HEK293 (cell line): ENCODE results near the gene FUCA2.

Source experiments
- CTCF ChIA-PET: fragments of 350-600 bp; formaldehyde crosslinking; extraction: SDS; loops from one replicate; lab custom pipeline; 2021; ENCODE audit warnings: antibody characterized with exemption; lab: Yijun Ruan, JAX
- POLR2A ChIA-PET: fragments of 300-600 bp; formaldehyde crosslinking; extraction: SDS; loops from one replicate; lab custom pipeline; 2020; ENCODE audit warnings: antibody characterized with exemption, inconsistent platforms; lab: Yijun Ruan, JAX
- H3K27ac ChIP-seq: fragments of 200-500 bp; sonication (Bioruptor generic); 2 replicates; pipeline ENCODE4 v1.5.1; 2014; ENCODE audit warnings: low read depth, low read length, control low read depth, inconsistent platforms; ENCODE audit errors: extremely low read depth
- H3K36me3 ChIP-seq, 2 experiments: fragments of 200-500 bp in 1 of 2; sonication (Bioruptor generic) in 1 of 2; 1 replicate in 1 of 2; 2 replicates in 1 of 2; pipeline ENCODE4 v1.5.1; 2014 to 2017; ENCODE audit warnings: inconsistent platforms in 2 of 2, low read length in 2 of 2; ENCODE audit not compliant: control insufficient read depth in 2 of 2, insufficient read depth in 1 of 2
- H3K4me1 ChIP-seq: fragments of 200-500 bp; sonication (Bioruptor generic); 2 replicates; pipeline ENCODE4 v1.5.1; 2014; ENCODE audit warnings: mild to moderate bottlenecking, low read length, inconsistent platforms; ENCODE audit not compliant: control insufficient read depth, insufficient read depth
- H3K4me3 ChIP-seq: 2 replicates; pipeline ENCODE4 v1.5.1; 2011; ENCODE audit warnings: low read depth, mild to moderate bottlenecking, control low read depth, low read length, moderate library complexity
- H3K9me3 ChIP-seq: fragments of 200-500 bp; sonication (Bioruptor generic); 2 replicates; pipeline ENCODE4 v1.5.1; 2014; ENCODE audit warnings: low read depth, low read length, inconsistent platforms; ENCODE audit not compliant: control insufficient read depth, insufficient read depth
- BCL11B ChIP-seq: fragments of 450-650 bp; formaldehyde crosslinking; IDR thresholded peaks from 2 replicates; pipeline ENCODE4 v1.5.1; 2016; ENCODE audit warnings: low read depth, missing biosample characterization, missing genetic modification characterization
- HOXD13 ChIP-seq: sonication (generic); formaldehyde crosslinking; IDR thresholded peaks from 2 replicates; pipeline ENCODE4 v1.8.0; 2022; ENCODE audit warnings: missing genetic modification reagents, borderline replicate concordance
- MZF1 ChIP-seq: fragments of 450-650 bp; formaldehyde crosslinking; IDR thresholded peaks from 2 replicates; pipeline ENCODE4 v1.5.1; 2017; ENCODE audit warnings: missing biosample characterization, missing genetic modification characterization, borderline replicate concordance
- ZNF140 ChIP-seq: fragments of 450-650 bp; formaldehyde crosslinking; IDR thresholded peaks from 2 replicates; pipeline ENCODE4 v1.5.1; 2016; ENCODE audit warnings: missing biosample characterization, missing genetic modification characterization
- ZNF146 ChIP-seq: fragments of 450-650 bp; formaldehyde crosslinking; IDR thresholded peaks from 2 replicates; pipeline ENCODE4 v1.5.1; 2016; ENCODE audit warnings: missing biosample characterization, missing genetic modification characterization
- ZNF169 ChIP-seq: fragments of 450-650 bp; formaldehyde crosslinking; IDR thresholded peaks from 2 replicates; pipeline ENCODE4 v1.5.1; 2016; ENCODE audit warnings: missing biosample characterization, missing genetic modification characterization
- ZNF202 ChIP-seq: fragments of 450-650 bp; formaldehyde crosslinking; IDR thresholded peaks from 2 replicates; pipeline ENCODE4 v1.5.1; 2016; ENCODE audit warnings: missing biosample characterization, missing genetic modification characterization, borderline replicate concordance
- ZNF223 ChIP-seq: fragments of 450-650 bp; formaldehyde crosslinking; IDR thresholded peaks from 2 replicates; pipeline ENCODE4 v1.5.1; 2016; ENCODE audit warnings: missing biosample characterization, missing genetic modification characterization
- ZNF324 ChIP-seq: fragments of 450-650 bp; formaldehyde crosslinking; IDR thresholded peaks from 2 replicates; pipeline ENCODE4 v1.5.1; 2016; ENCODE audit warnings: missing biosample characterization, missing genetic modification characterization
- ZNF394 ChIP-seq: fragments of 450-650 bp; formaldehyde crosslinking; IDR thresholded peaks from 2 replicates; pipeline ENCODE4 v1.5.1; 2016; ENCODE audit warnings: missing biosample characterization, missing genetic modification characterization, mild to moderate bottlenecking, moderate library complexity, borderline replicate concordance
- ZNF433 ChIP-seq: fragments of 450-650 bp; formaldehyde crosslinking; IDR thresholded peaks from 2 replicates; pipeline ENCODE4 v1.5.1; 2016; ENCODE audit warnings: missing biosample characterization, missing genetic modification characterization, low read depth
- ZNF555 ChIP-seq: fragments of 450-650 bp; formaldehyde crosslinking; conservative IDR thresholded peaks from 2 replicates; pipeline ENCODE4 v1.5.1; 2017; ENCODE audit warnings: missing biosample characterization, mild to moderate bottlenecking, missing genetic modification characterization, inconsistent platforms
- ZNF658 ChIP-seq: fragments of 450-650 bp; formaldehyde crosslinking; IDR thresholded peaks from 2 replicates; pipeline ENCODE4; 2016; ENCODE audit warnings: missing biosample characterization, missing genetic modification characterization
- ZNF701 ChIP-seq: fragments of 450-650 bp; formaldehyde crosslinking; IDR thresholded peaks from 2 replicates; pipeline ENCODE4 v1.5.1; 2016; ENCODE audit warnings: missing biosample characterization, missing genetic modification characterization
- TF ChIP-seq, protein P1 (sequence below): fragments of 450-650 bp; formaldehyde crosslinking; conservative IDR thresholded peaks from 2 replicates; pipeline ENCODE4 v1.5.1; 2016; ENCODE audit warnings: low read depth, missing biosample characterization, missing genetic modification characterization
- TF ChIP-seq, protein P2 (sequence below): fragments of 450-650 bp; formaldehyde crosslinking; IDR thresholded peaks from 2 replicates; pipeline ENCODE4 v1.5.1; 2016; ENCODE audit warnings: missing biosample characterization, missing genetic modification characterization, low read depth
- TF ChIP-seq, protein P3 (sequence below): fragments of 450-650 bp; formaldehyde crosslinking; IDR thresholded peaks from 2 replicates; pipeline ENCODE4 v1.5.1; 2016; ENCODE audit warnings: missing biosample characterization, missing genetic modification characterization
- TF ChIP-seq, protein P4 (sequence below): fragments of 450-650 bp; formaldehyde crosslinking; IDR thresholded peaks from 2 replicates; pipeline ENCODE4 v1.5.1; 2016; ENCODE audit warnings: missing biosample characterization, missing genetic modification characterization
- TF ChIP-seq, protein P5 (sequence below): fragments of 450-650 bp; formaldehyde crosslinking; IDR thresholded peaks from 2 replicates; pipeline ENCODE4 v1.5.1; 2017; ENCODE audit warnings: missing biosample characterization, missing genetic modification characterization
- TF ChIP-seq, protein P6 (sequence below): fragments of 450-650 bp; formaldehyde crosslinking; IDR thresholded peaks from 2 replicates; pipeline ENCODE4 v1.5.1; 2016; ENCODE audit warnings: missing biosample characterization, missing genetic modification characterization

Gene FUCA2

DNA sequence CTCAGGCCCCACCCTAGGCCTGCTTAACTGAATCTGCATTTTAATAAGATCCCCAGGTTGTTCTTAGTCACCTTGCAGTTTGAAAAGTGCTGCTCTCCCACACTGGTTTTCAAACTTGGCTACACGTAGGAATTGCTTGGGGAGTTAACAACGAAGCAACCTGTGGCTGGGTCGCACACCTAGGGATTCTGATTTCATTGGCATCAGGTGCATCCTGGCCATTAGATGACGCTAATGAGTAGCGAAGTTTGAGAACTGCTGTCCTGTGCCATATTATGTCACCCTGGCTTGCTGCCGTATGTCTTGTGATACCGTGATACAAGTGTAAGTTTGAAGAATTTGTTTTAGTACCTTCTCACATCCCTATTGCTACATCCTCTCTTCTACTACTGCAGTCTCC lies 28.2 kb upstream of the FUCA2 start (continued):
- TF ChIP-seq, protein P1, sequence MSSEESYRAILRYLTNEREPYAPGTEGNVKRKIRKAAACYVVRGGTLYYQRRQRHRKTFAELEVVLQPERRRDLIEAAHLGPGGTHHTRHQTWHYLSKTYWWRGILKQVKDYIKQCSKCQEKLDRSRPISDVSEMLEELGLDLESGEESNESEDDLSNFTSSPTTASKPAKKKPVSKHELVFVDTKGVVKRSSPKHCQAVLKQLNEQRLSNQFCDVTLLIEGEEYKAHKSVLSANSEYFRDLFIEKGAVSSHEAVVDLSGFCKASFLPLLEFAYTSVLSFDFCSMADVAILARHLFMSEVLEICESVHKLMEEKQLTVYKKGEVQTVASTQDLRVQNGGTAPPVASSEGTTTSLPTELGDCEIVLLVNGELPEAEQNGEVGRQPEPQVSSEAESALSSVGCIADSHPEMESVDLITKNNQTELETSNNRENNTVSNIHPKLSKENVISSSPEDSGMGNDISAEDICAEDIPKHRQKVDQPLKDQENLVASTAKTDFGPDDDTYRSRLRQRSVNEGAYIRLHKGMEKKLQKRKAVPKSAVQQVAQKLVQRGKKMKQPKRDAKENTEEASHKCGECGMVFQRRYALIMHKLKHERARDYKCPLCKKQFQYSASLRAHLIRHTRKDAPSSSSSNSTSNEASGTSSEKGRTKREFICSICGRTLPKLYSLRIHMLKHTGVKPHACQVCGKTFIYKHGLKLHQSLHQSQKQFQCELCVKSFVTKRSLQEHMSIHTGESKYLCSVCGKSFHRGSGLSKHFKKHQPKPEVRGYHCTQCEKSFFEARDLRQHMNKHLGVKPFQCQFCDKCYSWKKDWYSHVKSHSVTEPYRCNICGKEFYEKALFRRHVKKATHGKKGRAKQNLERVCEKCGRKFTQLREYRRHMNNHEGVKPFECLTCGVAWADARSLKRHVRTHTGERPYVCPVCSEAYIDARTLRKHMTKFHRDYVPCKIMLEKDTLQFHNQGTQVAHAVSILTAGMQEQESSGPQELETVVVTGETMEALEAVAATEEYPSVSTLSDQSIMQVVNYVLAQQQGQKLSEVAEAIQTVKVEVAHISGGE (tag by site-specific recombination), result no peak
- TF ChIP-seq, protein P2, sequence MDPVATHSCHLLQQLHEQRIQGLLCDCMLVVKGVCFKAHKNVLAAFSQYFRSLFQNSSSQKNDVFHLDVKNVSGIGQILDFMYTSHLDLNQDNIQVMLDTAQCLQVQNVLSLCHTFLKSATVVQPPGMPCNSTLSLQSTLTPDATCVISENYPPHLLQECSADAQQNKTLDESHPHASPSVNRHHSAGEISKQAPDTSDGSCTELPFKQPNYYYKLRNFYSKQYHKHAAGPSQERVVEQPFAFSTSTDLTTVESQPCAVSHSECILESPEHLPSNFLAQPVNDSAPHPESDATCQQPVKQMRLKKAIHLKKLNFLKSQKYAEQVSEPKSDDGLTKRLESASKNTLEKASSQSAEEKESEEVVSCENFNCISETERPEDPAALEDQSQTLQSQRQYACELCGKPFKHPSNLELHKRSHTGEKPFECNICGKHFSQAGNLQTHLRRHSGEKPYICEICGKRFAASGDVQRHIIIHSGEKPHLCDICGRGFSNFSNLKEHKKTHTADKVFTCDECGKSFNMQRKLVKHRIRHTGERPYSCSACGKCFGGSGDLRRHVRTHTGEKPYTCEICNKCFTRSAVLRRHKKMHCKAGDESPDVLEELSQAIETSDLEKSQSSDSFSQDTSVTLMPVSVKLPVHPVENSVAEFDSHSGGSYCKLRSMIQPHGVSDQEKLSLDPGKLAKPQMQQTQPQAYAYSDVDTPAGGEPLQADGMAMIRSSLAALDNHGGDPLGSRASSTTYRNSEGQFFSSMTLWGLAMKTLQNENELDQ (tag by site-specific recombination), result no peak

DNA sequence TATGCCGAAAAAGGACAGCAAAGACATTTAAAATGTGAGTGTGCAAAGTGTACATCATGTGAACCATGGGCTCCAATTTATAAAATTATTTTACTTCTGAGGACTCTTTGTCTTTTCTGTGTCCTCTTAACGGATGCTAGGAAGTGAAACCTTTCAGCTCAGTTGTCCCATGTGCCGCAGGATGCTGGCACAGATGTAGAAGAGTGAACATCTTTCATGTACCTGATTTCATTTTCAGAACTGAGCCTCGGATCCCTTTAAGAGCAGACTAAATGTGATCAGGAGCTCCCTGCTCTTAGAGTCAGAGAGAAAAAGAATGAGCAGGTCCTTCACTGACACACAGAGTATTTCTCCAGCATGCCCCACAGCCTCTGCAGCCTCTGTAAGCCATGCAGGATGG lies 27.6 kb upstream of the FUCA2 start:
- no peak overlapping the region for H3K27ac ChIP-seq
- 0 out of 2 replicates have a peak, but pooled peaks cover 3% of the 10 kb centered on the region for H3K4me1 ChIP-seq
- no peak overlapping the region for H3K4me3 ChIP-seq
- H3K36me3 ChIP-seq, result no peaks in the 10 kb centered on the region
- no peaks in the 10 kb centered on the region for H3K9me3 ChIP-seq
- TF ChIP-seq ZNF394 (tag by site-specific recombination) (no peak), ZNF223 (no peak), MZF1 (tag by site-specific recombination) (no peak), ZNF658 (tag by site-specific recombination) (no peak)
- TF ChIP-seq, protein P3, sequence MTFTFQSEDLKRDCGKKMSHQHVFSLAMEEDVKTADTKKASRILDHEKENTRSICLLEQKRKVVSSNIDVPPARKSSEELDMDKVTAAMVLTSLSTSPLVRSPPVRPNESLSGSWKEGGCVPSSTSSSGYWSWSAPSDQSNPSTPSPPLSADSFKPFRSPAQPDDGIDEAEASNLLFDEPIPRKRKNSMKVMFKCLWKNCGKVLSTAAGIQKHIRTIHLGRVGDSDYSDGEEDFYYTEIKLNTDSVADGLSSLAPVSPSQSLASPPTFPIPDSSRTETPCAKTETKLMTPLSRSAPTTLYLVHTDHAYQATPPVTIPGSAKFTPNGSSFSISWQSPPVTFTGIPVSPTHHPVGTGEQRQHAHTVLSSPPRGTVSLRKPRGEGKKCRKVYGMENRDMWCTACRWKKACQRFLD (tag by site-specific recombination), result no peak
- TF ChIP-seq, protein P4, sequence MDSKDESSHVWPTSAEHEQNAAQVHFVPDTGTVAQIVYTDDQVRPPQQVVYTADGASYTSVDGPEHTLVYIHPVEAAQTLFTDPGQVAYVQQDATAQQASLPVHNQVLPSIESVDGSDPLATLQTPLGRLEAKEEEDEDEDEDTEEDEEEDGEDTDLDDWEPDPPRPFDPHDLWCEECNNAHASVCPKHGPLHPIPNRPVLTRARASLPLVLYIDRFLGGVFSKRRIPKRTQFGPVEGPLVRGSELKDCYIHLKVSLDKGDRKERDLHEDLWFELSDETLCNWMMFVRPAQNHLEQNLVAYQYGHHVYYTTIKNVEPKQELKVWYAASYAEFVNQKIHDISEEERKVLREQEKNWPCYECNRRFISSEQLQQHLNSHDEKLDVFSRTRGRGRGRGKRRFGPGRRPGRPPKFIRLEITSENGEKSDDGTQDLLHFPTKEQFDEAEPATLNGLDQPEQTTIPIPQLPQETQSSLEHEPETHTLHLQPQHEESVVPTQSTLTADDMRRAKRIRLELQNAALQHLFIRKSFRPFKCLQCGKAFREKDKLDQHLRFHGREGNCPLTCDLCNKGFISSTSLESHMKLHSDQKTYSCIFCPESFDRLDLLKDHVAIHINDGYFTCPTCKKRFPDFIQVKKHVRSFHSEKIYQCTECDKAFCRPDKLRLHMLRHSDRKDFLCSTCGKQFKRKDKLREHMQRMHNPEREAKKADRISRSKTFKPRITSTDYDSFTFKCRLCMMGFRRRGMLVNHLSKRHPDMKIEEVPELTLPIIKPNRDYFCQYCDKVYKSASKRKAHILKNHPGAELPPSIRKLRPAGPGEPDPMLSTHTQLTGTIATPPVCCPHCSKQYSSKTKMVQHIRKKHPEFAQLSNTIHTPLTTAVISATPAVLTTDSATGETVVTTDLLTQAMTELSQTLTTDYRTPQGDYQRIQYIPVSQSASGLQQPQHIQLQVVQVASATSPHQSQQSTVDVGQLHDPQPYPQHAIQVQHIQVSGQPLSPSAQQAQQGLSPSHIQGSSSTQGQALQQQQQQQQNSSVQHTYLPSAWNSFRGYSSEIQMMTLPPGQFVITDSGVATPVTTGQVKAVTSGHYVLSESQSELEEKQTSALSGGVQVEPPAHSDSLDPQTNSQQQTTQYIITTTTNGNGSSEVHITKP (tag by site-specific recombination), result no peak
- TF ChIP-seq, protein P5, sequence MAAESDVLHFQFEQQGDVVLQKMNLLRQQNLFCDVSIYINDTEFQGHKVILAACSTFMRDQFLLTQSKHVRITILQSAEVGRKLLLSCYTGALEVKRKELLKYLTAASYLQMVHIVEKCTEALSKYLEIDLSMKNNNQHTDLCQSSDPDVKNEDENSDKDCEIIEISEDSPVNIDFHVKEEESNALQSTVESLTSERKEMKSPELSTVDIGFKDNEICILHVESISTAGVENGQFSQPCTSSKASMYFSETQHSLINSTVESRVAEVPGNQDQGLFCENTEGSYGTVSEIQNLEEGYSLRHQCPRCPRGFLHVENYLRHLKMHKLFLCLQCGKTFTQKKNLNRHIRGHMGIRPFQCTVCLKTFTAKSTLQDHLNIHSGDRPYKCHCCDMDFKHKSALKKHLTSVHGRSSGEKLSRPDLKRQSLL (tag by site-specific recombination), result no peak
- ChIA-PET POLR2A (no interaction called here), CTCF (interaction anchor here (0.5 to 2.5 kb wide), 5 partner anchors 10 to 1117 kb away, joined by 3 to 9 read pairs (median 4); no protein-coding TSS in a partner anchor)

DNA sequence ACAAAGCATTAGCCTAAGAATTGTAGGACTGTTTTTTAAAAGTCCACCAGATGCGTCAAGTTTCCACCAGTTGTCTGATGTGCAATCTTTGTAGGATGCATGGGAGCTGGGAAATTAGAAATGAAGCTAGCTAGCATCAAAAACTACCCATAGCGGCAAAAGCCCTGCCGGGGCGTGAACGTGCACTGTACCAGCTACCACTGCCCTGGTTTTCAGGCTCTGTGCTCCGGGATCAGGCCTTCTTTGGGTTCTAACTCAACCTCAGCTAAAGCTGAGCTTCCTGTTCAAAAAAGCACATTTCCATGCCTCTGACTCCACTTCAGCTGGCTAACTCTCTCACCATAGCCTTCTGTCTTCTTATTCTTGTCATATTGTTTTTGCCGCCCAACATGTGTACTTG lies 26.9 kb upstream of the FUCA2 start:
- TF ChIP-seq ZNF202, result no peak
- TF ChIP-seq MZF1 (tag by site-specific recombination), result no peak
- no peak for TF ChIP-seq ZNF146 (tag by site-specific recombination)
- no peak for TF ChIP-seq BCL11B (tag by site-specific recombination)
- no peak for TF ChIP-seq ZNF701
- TF ChIP-seq ZNF140 (tag by site-specific recombination), result no peak
- no peak for TF ChIP-seq ZNF433 (tag by site-specific recombination)
- TF ChIP-seq ZNF169 (tag by site-specific recombination), result no peak
- TF ChIP-seq ZNF555, result no peak
- TF ChIP-seq HOXD13 (CRISPR knock-in tag), result no peak
- TF ChIP-seq, protein P6, sequence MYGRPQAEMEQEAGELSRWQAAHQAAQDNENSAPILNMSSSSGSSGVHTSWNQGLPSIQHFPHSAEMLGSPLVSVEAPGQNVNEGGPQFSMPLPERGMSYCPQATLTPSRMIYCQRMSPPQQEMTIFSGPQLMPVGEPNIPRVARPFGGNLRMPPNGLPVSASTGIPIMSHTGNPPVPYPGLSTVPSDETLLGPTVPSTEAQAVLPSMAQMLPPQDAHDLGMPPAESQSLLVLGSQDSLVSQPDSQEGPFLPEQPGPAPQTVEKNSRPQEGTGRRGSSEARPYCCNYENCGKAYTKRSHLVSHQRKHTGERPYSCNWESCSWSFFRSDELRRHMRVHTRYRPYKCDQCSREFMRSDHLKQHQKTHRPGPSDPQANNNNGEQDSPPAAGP, result no peak
- TF ChIP-seq ZNF324 (tag by site-specific recombination), result no peak
- no peaks in the 10 kb centered on the region for H3K9me3 ChIP-seq
- no peak overlapping the region for H3K27ac ChIP-seq
- ChIA-PET CTCF (interaction anchor here (0.5 to 2.5 kb wide), 4 partner anchors 9 to 1118 kb away, joined by 3 to 9 read pairs (median 4); no protein-coding TSS in a partner anchor), POLR2A (no interaction called here)
- no peaks in the 10 kb centered on the region for H3K36me3 ChIP-seq
- no peak overlapping the region for H3K4me3 ChIP-seq
- H3K4me1 ChIP-seq, result 0 out of 2 replicates have a peak, but pooled peaks cover 3% of the 10 kb centered on the region
